NCI-H2171 treated with DMSO at 0.1 percent for 48 hours (cell line): ENCODE measurements around the gene NCAM1.
A peak's percentile ranks its signal among the peaks of the same experiment; 100 is the strongest.
"Not testable (repeated sequence)": the region's sequence is repeated elsewhere in the genome, so short reads cannot be mapped to it uniquely, and the experiment has no call there.

ENCODE experiments used
- DNase-seq: peaks from one replicate; lab custom pipeline; 2025; lab: John Stamatoyannopoulos, UW

NCAM1 gene

GRCh38 chr11:112961146-112961668 is at the start of gene NCAM1:
NCAM1 (plus strand) TSS chr11:112961420.
- DNase-seq = peak; percentile 95

- no peak for DNase-seq
Measured at GRCh38 chr11:112922606-112923005, 38.6 kb upstream of the NCAM1 start.

DNA sequence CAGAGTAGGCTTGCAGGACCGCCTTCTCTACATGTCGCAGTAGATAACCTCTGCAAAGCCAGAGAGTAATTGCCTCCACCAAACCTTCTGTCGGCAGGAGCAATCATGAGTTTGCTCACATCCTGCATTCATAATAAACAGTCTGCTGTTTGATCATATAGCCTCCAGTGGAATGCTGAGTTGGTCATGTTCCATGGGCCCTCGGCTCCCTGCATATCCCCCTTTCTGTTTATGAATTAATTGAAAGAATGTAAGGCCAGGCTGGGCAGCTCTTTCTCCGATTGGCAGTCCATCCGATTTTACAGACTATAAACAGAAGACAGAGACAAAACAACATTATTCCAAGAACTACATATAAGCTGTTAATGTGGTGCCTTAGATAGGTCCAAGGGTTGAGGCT is 36.4 kb upstream of the NCAM1 start:
- not testable (repeated sequence) for DNase-seq

GRCh38 chr11:112925516-112926310 is 35.5 kb upstream of the NCAM1 start:
- DNase-seq = no peak

DNA sequence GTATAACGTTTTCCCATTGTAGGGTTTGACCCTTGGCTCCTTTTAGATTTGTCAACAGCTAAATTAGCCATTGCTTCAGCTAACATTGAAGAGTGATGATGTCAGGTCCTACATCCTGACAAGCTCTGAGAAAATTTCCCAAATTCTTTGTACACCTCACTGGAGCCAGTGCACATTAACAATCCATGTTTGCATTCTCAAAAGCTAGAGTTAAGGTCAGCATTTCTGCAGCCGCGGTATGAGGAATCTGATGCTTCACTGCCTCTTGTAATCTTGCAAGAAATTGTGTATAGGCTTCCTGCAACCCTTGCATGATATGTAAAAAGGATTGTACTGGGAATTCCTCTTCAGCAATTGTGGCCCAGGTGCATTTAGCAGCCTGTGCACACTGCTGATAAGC is 33.1 kb upstream of the NCAM1 start:
- no peak for DNase-seq

DNA sequence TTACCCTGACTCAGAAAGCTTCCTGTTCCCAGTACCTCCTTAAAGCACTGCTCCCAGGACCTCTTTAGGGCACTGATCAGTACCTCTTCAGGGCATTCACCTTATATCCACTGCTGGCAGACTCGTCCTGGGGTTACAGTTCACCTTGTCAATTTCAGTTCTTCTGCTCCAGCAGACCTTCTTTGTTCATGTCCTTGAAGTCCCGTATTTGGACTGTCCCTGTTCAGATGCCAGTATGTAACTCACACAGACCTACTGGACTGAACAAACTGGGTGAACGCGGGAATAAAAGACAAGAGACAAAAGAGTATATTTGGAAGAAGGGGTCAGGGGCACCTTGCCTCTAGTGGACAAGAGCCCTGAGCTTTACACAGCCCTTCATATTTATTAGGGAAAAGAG is 31.8 kb upstream of the NCAM1 start:
- no peak for DNase-seq

DNA sequence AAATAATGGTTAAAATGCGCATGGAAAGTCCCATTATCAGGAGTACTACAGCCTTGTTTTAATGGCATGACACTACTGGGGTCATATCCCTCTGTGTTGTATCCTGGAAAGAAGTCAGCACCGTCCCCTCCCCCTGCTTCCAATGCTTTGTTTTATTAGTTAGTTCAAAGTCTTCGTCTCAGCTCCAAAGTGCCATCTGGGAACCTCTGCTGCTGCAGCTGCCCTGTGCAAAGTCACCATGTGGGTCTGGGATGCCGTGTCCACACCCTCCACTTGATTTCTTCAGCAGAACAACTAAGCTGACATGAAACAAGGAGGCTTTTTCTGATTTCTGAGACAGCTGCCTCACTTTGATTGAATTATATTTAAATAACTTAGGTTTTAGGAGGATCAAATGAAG is 29.5 kb upstream of the NCAM1 start:
- DNase-seq = peak; percentile 8

DNA sequence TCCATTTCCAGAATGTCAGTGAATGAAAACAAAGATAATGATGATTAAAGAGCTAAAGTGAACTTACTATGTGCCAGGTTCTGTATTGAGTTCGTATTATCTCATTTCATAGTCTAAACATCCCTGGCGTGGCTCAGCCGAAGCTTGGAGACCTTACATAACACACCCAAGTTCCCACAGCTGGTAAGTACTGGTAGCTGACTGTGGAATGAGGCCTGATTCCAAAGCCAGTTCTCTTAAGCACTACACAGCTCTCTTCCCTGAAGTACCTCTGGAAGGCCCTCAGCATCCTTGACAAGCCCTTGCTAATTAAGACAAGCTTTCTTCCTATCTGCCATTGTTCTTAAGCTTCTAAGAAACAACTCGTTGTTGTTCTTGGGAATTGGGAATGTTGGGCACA is 28.6 kb upstream of the NCAM1 start:
- DNase-seq = no peak

- no peak for DNase-seq
Measured at GRCh38 chr11:112933970-112934369, 27.2 kb upstream of the NCAM1 start.

DNA sequence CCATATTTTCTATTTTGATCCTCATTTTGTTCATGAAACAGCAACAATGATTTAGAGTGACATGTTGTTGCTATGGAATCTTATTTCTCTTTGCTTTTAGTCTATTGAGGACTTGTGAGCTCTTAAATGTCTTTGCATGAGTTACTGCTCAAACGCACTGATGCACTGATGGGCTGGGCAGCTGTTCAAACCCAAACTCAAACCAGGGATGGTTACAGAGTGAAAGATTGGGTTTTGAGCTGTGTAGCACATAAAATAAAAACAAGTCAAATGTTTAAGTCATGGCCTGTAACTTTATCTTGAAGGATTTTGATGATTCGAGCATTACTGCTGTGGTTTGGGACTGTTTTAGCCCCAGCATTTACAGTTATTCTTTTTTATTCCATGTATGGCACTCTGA is 20.1 kb upstream of the NCAM1 start:
- DNase-seq = no peak

GRCh38 chr11:112942966-112943643 is 18.1 kb upstream of the NCAM1 start:
- DNase-seq = no peak

- no peak for DNase-seq
Measured at GRCh38 chr11:112946866-112947265, 14.4 kb upstream of the NCAM1 start.

GRCh38 chr11:112949781-112950575 is 11.2 kb upstream of the NCAM1 start:
- DNase-seq = no peak

DNA sequence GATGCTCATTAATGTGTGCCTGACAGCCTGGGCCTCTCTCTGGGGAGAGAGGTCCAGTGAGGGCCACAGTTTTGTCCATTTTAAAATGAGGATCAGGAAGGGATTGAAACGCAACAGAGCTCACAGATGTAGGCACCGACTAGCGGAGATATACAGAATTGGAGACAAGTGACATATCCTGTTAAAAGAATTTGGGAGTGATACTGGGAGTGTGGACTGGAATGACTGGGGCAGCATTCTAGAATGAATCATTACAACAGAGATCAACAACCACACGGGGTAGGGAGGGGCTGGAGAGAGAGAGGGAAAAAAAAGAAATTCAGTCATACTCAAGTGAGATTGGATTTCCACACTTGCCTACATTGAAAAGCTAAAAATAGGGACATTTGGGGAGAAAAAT is 2.5 kb upstream of the NCAM1 start:
- DNase-seq = no peak

DNA sequence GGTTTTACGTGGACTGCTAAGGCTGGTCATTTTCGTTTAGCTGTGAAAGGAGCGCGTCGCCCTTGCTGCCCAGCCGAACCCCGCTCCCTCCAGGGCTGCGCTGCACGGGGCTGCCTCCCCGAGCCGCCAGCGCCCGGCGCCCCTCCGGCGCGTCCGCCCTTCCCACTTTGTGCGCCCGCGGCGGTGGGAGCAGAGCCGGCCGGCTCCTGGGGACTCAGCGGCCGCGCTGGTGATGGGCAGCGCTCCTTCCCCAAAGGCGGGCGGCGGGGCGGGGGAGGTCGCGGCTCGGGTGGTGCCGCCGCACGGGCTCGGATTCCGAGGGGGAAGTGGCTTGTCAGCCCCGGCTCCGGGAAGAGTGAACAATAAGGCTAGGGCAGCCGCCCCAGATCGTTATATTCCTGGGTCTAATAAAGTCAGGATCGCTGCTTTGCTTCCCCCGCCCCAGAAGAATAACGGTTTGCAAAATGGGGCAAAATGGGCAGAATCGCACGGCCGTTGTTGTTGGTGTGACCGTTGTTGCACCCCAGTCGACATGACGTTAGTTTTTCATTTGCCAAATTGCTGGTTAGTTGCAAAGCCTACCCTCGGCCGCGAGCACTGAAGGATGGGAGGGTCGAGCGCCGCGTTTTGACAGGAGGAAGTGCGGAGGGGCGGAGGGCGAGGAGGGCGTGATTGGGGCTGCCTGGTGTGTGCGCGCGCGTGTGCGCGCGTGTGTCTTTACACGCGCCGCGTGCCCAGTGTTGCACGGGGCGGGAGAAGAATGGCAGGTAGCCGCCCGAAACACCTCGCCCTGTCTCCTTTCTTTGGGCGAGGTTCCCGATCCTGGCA is 745 bp downstream of the NCAM1 start:
- peak; percentile 57 for DNase-seq

- DNase-seq = peak; percentile 64
Measured at GRCh38 chr11:112962579-112963367, 1.6 kb downstream of the NCAM1 start.

DNA sequence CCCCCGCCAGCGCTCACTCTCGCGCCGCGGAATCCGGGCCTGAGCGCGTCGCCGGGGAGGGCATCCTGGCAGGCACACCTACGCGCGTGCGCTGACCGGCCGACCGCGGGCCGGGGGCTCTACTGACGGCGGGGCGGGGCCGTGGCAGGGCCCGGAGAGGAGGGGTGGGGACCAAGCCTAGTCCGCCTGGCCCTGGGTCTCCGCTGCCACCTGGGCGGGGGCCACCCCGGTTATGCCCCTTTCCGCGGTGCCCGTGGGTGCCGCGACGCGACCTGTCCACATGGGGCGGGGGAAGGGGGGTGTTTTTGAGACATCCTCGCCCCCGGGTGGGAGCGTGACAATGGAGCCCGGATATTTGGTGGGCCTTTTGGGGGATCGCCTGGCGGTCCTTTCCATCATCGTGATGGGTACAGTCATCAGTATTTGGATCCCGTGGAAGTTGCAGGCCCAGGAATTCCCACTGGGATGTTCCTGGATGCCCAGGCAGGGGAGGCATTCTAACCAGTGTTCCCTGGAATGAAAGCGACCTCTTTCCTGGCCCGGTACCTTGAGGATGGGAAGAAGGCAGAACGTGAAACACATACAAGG is 2.2 kb downstream of the NCAM1 start:
- peak; percentile 27 for DNase-seq

DNA sequence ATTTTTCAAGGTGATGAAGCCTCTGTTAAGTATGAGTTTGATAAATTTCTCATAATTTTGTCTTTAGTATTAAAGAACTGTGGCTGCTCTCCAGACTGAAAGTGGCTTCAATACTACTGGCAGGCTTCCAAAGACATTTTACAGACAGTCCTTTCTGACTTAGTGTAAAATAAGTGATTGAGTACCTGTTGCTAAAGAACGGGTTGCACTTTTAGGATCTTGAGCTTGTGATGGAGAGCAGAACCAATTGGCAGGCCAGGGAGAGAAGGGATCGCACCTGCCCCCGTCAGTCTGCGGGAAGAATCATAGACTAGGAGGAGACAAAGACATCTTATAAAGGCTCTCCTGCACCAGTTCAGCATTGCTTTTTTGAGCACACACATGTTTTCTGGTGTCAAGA is 4.4 kb downstream of the NCAM1 start:
- peak; percentile 28 for DNase-seq

- DNase-seq = no peak
Measured at GRCh38 chr11:112966561-112966960, 5.3 kb downstream of the NCAM1 start.

GRCh38 chr11:112967082-112967481 is 5.9 kb downstream of the NCAM1 start:
- DNase-seq = peak; percentile 12
